GM18870 (cell line): ENCODE data around the gene ITM2C.

ENCODE experiments used
- ATAC-seq: cut with Tn5 transposase; IDR thresholded peaks from one replicate; pipeline ENCODE4 v1.9.1; 2021; ENCODE audit warnings: moderate library complexity; ENCODE audit not compliant: unreplicated experiment

The ITM2C gene

GRCh38 chr2:230849633-230850357 lies 14.9 kb upstream of the ITM2C start:
- no peak for ATAC-seq

DNA sequence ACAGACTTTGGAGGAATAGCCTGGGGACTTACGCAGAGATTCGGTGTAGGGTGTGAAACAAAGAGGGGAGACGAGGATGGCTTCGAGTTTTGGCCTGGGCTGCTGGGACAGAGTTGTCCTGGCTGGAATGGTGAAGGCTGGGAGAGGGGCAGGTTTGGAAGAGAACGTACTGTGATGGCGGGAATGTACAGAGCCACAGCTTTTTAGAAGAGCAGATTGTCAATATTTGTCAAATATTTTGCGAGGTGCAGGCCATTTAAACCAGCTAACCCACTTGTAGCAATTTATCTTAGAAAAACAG lies 14.4 kb upstream of the ITM2C start:
- no peak for ATAC-seq

GRCh38 chr2:230852113-230852512 lies 12.6 kb upstream of the ITM2C start:
- ATAC-seq, result no peak

- no peak for ATAC-seq
These were observed 3.0 kb upstream of the ITM2C start for GRCh38 chr2:230861552-230862255.

- no peak for ATAC-seq
These were observed 2.5 kb upstream of the ITM2C start for GRCh38 chr2:230862292-230862691.

DNA sequence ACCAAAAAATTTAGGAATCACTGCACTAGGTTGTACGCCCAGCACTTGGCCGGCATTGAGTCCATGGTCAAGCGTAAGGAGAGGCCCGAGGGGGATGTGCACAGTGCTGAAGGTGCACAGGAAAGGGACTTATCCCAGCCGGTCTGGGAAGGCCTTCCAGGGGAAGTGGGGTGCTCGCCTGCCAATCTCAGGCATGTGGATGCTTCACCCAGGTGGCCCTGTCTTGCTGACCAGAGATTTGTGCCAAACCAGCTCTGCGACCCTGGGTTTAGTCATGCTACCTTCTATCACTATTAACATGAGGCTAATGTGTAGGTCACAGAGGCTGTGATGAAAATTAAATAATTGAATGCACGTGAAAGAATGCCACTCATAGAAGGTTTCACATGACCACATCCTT lies 1.7 kb upstream of the ITM2C start:
- no peak for ATAC-seq

DNA sequence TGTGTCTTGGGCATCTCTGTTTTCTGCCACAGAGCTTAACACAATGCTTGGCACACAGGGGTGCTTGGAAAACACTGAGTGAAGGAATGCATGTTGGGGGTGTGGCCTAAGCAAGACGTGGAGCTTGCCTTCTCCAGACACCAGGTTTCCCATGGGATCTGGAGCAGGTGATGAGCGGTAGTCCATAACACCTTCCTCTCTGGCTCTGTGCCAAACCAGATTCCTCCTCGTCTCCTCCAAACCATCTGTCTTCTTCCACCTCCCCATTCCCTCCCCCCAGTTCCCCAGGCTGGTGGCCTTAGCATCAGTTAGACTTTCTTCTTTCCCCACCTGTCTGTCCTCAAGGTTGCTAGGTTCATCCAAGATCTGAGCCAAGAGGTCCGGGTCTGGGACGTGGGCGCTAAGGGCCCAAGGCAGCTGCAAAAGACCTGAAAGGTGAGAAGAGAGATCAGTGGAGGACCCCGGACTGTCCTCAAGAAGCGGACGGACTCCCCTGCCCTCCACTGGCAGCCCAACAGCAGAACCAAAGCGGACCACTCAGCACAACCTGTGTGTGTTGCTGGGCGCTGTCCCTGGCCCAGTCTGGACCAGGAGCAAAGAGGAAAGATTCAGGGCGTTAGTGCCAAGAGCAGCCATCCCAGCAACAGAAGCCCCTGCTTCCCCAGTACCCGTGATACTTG lies 1.2 kb upstream of the ITM2C start:
- ATAC-seq, result no peak

DNA sequence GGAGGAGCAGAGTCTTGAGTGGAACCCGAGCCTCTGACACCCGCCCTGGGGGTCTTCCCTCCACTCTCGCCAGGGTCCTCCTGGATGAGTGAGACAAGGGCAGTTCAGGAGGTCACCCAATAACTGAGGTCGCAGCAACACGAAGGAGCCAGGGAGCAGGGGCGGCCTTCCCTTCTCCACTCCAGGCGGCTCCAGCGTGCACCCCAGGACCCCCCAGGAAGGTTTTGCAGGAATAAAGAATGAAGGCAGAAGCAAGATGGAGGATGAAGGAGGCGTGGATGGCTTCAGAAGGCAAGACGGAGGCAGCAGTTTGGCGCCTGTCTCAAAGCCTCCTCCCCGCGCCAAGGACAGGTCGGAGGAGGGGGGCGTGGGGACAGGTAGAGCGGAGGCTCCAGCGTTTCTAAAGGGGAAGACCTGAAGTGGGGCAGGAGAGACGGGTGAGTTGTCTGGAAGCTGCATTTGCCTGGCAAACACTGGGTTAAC lies 579 bp upstream of the ITM2C start:
- no peak for ATAC-seq

- ATAC-seq, result no peak
These were observed 594 bp downstream of the ITM2C start for GRCh38 chr2:230865307-230865765.

GRCh38 chr2:230865766-230866755 lies 1.3 kb downstream of the ITM2C start:
- ATAC-seq, result no peak

DNA sequence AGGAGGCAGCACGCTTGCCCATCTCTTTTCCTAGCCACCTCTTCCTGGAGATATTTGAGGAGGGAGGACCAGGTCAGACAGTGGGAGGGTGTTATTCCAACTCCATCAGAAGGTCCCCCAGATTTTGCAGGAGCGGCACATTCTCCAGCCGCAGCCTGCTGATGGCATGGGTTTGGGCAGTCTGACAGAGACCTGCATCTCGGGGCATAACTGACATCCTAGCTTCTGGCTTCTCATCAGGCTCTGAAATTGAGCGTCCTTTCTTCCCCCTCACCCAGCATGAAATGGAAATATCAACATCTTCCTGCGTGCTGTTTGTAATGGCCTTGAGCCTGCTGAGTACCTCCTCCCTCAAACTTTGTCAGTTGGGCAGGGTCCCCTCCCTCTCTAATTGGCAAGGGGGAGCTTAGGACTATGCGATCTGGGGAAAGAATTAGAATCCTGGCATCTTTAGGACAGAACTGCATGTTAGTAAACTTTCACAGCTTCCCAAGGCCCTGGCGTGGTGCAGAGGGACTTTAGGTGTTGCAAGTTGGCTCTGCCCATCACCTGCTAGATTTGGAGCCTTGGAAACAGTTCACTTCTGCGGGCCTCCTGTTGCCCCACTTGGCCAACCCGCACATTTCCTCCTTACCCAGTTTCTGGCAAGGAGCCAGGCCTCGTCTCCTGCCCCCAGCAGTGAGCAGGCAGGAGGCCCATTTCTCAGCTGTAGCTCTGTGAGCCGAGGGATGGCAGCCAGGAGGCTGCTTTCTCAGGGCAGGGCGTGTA lies 2.2 kb downstream of the ITM2C start:
- ATAC-seq, result no peak

GRCh38 chr2:230868161-230868946 lies 3.6 kb downstream of the ITM2C start:
- ATAC-seq, result no peak

- ATAC-seq, result no peak
These were observed 4.5 kb downstream of the ITM2C start for GRCh38 chr2:230868947-230869913.

DNA sequence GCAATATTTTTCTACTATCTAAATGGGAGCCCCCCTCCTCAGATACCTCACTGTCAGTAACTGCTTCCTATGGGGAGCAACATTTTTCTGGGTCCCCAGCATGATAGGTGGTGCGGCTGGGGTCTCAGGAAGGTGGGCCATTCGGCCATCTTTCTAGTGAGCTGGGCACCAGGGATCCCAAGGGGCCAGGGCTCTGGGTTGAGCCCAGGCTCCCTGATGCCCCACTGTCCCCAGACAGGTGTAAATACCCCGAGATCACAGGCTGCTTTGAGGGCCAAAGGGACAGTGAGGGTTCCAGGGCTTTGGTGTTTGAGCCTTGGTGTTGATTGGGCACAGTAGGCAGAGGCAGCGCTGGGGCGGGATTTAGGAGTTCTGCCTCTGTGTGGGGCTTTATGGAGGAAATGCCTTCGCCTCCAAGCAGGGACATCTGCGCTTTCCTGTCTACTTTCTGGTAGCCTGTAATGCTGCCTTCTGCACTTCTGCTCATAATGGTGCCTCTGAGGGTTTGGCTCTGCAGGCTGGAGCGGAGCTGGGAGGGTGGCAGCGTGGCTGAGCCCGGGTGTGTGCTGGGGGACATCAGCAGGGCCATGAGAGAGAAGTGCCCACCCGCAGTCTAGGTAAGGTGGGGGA lies 5.3 kb downstream of the ITM2C start:
- no peak for ATAC-seq

DNA sequence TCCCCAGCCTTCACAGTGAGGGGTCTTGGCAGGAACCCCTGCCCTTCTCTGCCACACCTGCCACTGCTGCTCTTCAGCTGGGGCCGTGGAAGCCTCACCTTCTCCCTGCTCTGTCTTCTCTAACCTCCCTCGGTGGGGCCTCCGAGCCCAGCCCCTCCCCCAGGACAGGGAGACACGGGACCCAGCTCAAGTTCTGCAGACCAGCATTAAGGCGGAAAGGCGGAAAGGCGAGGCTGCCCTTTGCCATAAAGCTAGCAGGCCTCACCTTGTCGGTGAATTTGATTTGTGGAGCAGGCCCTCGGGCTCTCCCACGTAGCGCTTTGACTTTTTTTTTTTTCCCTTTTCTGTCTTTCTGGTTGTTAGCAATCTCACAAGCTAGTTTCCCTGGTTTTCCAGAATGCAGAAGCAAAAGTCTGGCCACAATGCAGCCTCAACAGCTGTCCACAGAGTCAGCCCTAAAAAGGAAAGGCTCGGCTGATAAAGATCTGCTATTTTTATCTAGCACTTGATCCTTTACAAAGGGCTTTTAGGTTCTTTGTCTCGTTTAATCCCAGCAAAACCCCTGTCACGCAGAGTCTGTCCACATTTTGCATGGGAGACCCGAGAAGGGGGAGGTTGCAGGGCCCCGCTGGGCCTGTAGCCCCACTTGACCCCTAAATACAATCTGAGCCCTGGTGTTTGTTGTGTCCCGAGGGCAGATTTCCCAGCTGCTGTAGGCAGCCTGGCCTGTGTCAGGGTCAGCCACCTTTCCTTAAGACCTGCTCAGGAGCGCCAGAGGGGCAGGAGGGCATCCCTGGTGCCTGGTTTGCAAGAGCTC lies 6.0 kb downstream of the ITM2C start:
- no peak for ATAC-seq

DNA sequence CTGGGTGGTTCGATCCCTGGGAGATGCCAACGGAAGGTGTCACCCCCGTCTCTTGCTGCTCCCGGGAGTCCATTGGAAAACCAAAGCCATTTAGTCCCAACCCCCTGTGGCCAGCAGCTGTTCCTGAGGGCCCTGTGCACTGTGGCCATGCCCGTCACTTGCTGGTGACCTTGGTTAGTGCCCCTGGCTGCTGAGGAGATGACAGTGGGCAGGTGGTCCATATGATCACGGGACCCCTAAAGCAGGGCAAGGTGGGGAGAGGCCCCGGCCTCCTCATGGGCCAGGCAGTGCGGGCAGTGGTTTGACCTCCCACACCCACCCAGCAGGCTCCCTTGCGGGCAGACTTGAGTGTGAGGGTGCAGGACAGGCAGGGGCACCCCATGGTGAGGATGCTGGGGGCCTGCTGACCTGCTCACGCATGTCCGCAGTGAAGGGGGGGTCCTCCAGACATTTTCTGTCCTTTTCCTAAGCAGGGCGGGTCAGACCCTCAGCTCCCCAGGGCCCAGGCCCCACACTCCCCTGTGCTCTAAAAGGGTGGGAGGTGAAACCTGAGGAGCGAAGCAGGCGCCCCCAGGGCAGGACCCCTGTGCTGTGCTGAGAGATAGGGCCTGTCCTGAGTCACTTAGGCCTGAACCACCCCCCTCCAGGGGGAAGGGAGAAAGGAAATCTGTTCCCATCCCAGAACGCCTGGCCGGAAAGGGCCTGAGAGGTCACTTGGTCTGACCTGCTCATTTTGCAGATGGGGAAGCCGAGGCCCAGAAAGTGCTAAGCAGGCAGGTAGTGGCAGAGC lies 6.8 kb downstream of the ITM2C start:
- ATAC-seq, result no peak
